ENCODE data around the gene AFG1L. TPM values are rescaled to one million over a fixed set of nuclear protein-coding genes. Genes with fewer than 3 reads are reported as not detected.
"Not testable (repeated sequence)": the region's sequence is repeated elsewhere in the genome, so short reads cannot be mapped to it uniquely, and the experiment has no call there.

AFG1L gene
- total and polyA plus RNA-seq, 12 donors: 2.5 to 13.5 (median 6.6) TPM

DNA sequence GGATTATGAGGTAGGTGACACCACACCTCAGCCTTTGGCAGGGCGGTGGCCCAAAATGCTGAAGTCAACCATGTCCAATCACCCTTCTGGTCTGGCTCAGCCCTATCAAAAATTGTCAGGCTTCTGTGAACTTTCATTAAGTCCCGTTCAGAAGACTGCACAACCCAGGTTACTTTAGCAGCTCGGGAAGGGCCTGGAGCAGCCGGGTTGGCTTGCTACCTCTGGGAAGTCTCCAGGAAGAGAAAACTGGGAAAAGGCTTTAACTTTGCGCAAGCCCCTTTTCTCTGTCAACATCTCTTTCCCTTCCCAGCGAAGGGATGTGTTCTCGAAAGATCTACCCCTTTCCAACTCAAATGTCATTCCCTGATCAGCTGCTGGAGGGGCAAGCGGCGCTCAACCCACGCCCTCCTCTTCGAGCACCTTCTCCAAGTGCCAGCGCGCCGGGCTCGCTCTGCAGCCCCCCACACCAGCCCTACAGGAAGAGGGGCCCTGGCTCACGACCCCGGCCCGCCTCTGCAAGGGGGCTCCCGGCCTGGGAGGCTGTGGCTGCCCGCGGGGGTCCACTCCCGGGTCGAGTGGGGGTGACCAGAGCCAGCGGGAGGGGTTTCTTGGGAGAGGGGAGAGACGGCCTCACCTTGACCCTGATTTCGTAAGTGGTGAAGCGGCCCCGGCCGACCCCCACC lies 34.6 kb upstream of the AFG1L start:
- intact Hi-C loops (cut with DNase I): loop anchor here (10.0 kb wide), 2 partner anchors 85 to 145 kb away; no protein-coding TSS in a partner anchor
- peak overlapping the region; percentile 74 to 99 (median 88) for H3K4me3 ChIP-seq
- 0 to 2% (median 0%) methylated on average over 9 to 29 of the region's 29 CpGs for WGBS, 4 donors
- no peaks in the 10 kb centered on the region for H3K36me3 ChIP-seq (replicated peaks in 1 of 2)
- peaks cover 18 to 47% of the 10 kb centered on the region in 2 donors for H3K4me1 ChIP-seq (replicated peaks in 1 of 2)
- H3K27ac ChIP-seq: peak overlapping the region; percentile 86 to 99 (median 95)
- TF ChIP-seq POLR2A (IDR thresholded peaks at IDR 0.05): peak in 1 of 2 donors; percentile 23
- TF ChIP-seq, protein P1, sequence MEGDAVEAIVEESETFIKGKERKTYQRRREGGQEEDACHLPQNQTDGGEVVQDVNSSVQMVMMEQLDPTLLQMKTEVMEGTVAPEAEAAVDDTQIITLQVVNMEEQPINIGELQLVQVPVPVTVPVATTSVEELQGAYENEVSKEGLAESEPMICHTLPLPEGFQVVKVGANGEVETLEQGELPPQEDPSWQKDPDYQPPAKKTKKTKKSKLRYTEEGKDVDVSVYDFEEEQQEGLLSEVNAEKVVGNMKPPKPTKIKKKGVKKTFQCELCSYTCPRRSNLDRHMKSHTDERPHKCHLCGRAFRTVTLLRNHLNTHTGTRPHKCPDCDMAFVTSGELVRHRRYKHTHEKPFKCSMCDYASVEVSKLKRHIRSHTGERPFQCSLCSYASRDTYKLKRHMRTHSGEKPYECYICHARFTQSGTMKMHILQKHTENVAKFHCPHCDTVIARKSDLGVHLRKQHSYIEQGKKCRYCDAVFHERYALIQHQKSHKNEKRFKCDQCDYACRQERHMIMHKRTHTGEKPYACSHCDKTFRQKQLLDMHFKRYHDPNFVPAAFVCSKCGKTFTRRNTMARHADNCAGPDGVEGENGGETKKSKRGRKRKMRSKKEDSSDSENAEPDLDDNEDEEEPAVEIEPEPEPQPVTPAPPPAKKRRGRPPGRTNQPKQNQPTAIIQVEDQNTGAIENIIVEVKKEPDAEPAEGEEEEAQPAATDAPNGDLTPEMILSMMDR (IDR thresholded peaks at IDR 0.05): no peak
- H3K9me3 ChIP-seq (replicated peaks in 1 of 3): no peaks in the 10 kb centered on the region
- H3K27me3 ChIP-seq: no peaks in the 10 kb centered on the region
- peak in 6 of 7 donors; percentile 34 to 65 (median 48) for DNase-seq

DNA sequence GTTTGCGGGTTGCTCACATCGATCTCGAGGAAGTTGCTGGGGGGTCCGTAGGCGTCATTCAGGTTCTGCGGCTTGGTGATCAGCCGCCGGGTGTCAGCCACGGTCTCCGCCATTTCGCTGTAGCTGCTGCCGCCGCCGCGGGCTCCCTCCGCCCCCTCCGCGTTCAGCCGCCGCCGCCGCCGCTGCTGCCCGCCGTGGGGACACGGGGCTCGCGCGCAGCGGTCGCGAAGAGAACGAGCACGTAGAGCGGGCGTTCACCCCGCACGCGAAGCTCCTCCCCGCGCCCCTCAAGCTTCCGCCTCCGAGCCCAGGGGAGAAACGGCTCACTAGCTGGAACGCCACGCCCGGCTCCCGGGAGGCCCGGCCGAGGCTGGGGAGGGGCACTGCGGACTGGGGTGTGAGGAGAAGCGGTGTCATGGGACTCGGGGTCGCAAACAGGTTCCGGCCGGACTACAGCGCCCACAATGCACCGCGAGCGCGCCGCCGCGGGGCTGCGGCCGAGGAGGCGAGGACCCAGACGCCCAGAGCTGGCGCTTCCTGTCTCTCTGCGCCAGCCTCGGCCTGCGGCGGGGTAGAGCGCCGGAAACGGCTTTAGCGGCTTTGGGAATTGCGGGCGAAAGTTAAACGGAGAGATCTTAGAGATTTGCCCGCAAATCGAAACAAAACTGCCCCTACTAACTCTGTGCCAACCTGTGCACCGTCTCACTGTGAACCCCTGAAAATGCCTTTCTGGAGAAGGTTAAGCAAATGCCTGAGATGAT lies 33.9 kb upstream of the AFG1L start, which contains the start of gene SNX3:
Gene SNX3, minus strand, starts transcription at position 232 of the 761 bp plus-strand sequence. Its CDS starts 119 bp downstream, at position 113.
- no peaks in the 10 kb centered on the region for H3K36me3 ChIP-seq (replicated peaks in 1 of 2)
- intact Hi-C loops (cut with DNase I): loop anchor here (10.0 kb wide), 2 partner anchors 86 to 146 kb away; no protein-coding TSS in a partner anchor
- H3K27me3 ChIP-seq: no peaks in the 10 kb centered on the region
- H3K4me1 ChIP-seq (replicated peaks in 1 of 2): peaks cover 13 to 39% of the 10 kb centered on the region in 2 donors
- WGBS, 4 donors: 0 to 1% (median 0%) methylated on average over 29 to 83 of the region's 83 CpGs
- H3K4me3 ChIP-seq: peak within 1 kb of the TSS; percentile 74 to 99 (median 88)
- DNase-seq: peak; percentile 95 to 97 (median 95)
- peak within 1 kb of the TSS; percentile 86 to 99 (median 95) for H3K27ac ChIP-seq
- TF ChIP-seq, protein P1 (IDR thresholded peaks at IDR 0.05): peak in 2 of 6 experiments; percentile 1 to 26
- TF ChIP-seq POLR2A (IDR thresholded peaks at IDR 0.05): peak; percentile 59 to 87
- H3K9me3 ChIP-seq (replicated peaks in 1 of 3): no peaks in the 10 kb centered on the region

DNA sequence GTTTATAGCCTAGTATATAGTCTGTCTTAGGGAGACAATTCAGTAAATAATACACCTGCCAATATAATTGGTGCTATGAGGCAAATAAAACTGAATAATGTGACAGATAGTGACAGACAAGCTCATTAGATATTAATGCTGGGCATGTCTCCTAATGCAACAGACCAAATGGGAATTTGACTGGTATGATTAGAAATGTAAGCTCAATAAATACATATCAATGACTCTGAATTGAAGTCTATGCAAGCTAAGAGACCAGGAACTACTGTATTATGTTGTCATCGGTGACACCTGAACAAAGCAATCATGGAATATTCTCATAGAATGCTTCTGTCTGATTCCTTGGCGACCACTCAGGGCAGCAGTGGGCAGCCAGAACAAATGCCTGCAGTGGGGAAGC lies 31.5 kb upstream of the AFG1L start:
- Histone ChIP-seq H3K4me1 (replicated peaks in 1 of 2) (peaks cover 0 to 19% of the 10 kb centered on the region in 2 donors), H3K27ac (no peak overlapping the region), H3K9me3 (replicated peaks in 1 of 3) (no peaks in the 10 kb centered on the region), H3K36me3 (replicated peaks in 1 of 2) (no peaks in the 10 kb centered on the region), H3K27me3 (no peaks in the 10 kb centered on the region), H3K4me3 (no peak overlapping the region)
- intact Hi-C loops (cut with DNase I): loop anchor here (10.0 kb wide), 2 partner anchors 89 to 149 kb away; no protein-coding TSS in a partner anchor
- TF ChIP-seq, protein P1 (IDR thresholded peaks at IDR 0.05): no peak
- no peak for TF ChIP-seq POLR2A (IDR thresholded peaks at IDR 0.05)
- WGBS, 4 donors: 91 to 100% (median 94%) methylated on average over 2 of the region's 2 CpGs
- DNase-seq: no peak

DNA sequence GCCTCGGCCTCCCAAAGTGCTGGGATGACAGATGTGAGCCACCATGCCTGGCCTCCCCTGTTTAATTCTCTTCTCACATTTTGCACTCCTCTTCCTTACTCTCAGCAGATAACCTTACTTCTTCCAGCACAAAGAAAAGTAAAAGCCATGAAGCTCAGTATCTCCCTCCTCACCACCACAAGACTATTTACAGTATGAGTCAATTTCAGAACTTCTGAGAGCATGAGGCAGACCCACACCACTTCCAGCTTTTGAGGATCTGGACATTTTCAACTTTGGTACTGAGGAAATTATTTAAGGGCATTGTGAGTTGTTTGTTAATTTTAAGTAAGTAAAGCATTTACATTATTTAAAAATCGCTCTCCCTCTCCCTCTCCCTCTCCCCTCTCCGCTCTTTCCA lies 26.0 kb upstream of the AFG1L start:
- Histone ChIP-seq H3K27me3 (no peaks in the 10 kb centered on the region), H3K4me3 (no peak overlapping the region), H3K4me1 (replicated peaks in 1 of 2) (no peaks in the 10 kb centered on the region), H3K27ac (no peak overlapping the region), H3K36me3 (replicated peaks in 1 of 2) (no peaks in the 10 kb centered on the region), H3K9me3 (replicated peaks in 1 of 3) (no peaks in the 10 kb centered on the region)
- no peak for TF ChIP-seq POLR2A (IDR thresholded peaks at IDR 0.05)
- TF ChIP-seq, protein P1 (IDR thresholded peaks at IDR 0.05): no peak
- no peak for DNase-seq
- intact Hi-C loops (cut with DNase I): loop anchor here (10.0 kb wide), 2 partner anchors 94 to 154 kb away; no protein-coding TSS in a partner anchor
- 77 to 96% (median 87%) methylated on average over 3 of the region's 3 CpGs for WGBS, 4 donors

DNA sequence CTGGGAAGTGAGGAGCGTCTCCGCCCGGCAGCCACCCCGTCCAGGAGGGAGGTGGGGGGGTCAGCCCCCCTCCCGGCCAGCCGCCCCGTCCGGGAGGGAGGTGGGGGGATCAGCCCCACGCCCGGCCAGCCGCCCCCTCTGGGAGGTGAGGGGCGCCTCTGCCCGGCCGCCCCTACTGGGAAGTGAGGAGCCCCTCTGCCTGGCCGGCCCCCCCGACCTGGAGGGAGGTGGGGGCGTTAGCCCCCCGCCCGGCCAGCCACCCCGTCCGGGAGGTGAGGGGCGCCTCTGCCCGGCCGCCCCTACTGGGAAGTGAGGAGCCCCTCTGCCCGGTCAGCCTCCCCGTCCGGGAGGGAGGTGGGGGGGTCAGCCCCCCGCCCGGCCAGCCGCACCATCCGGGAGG lies 24.9 kb upstream of the AFG1L start:
- intact Hi-C loops (cut with DNase I): loop anchor here (10.0 kb wide), 2 partner anchors 95 to 155 kb away; no protein-coding TSS in a partner anchor
- WGBS, 4 donors: 90 to 100% (median 93%) methylated on average over 1 to 31 of the region's 31 CpGs; no CpG with 5 or more reads in 1 of the 4 donors
- H3K36me3 ChIP-seq (replicated peaks in 1 of 2); H3K4me3 ChIP-seq; H3K9me3 ChIP-seq (replicated peaks in 1 of 3); DNase-seq; H3K27ac ChIP-seq; H3K27me3 ChIP-seq; H3K4me1 ChIP-seq (replicated peaks in 1 of 2): not testable (repeated sequence)

Measured in adrenal gland (tissue), 12 donors.